Measurements from ENCODE around the gene ADAMTS17. TPM values are rescaled to one million over a fixed set of nuclear protein-coding genes. Genes with fewer than 3 reads are reported as not detected.
A peak's percentile ranks its signal among the peaks of the same experiment; 100 is the strongest.

Gene ADAMTS17
- polyA plus RNA-seq, 2 of the 4 experiments (the other 2 are of a cell fraction): 0.05 TPM; not detected in 1

DNA sequence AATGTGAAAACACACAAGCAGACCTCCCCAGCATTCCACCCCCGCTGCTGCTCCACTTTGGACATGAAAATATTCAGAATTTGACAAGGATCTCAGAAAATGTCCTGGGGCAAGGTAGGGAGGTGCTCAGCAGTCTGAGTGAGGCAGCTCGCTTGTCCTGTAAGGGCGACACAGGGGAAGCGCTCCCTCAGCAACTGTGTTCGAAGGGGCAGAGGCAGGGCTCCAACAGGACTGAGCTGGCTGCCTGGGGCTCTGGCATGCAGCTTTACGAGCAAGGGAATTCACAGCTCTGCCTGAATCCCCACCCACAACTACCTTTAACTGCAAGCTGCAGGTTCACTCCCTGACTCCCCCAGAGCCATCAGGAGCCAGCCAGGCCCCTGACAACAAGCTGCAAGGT is 321.6 kb downstream of the ADAMTS17 start:
- 34% methylated on average over 6 of the region's 6 CpGs for WGBS (ENCODE audit: missing lambda C conversion rate)
- peak; percentile 23 to 51; a peak in 3 of 6 replicates for ATAC-seq
- Histone ChIP-seq H3K4me1 (no peaks in the 10 kb centered on the region), H3K27ac (no peak overlapping the region), H3K4me3 (no peak overlapping the region), H3K4me2 (no peak overlapping the region), H3K9me3 (no peaks in the 10 kb centered on the region)
- CTCF ChIA-PET: interaction anchor here (0.9 kb wide), 1 partner anchor 12 kb away, joined by 3 read pairs; no protein-coding TSS in a partner anchor
- POLR2A ChIA-PET: no interaction called here
- DNase-seq (ENCODE audit: low read depth in 1 of 2, low spot score in 1 of 2): no peak
- FAIRE-seq: no peak
- TF ChIP-seq MYC (IDR thresholded peaks at IDR 0.05; ENCODE audit: borderline replicate concordance, low read length) (no peak), POLR2A (IDR thresholded peaks at IDR 0.05; ENCODE audit: low read length) (no peak), EHMT2 (IDR thresholded peaks at IDR 0.05; ENCODE audit: low read depth) (no peak), FOXS1 (CRISPR knock-in tag; IDR thresholded peaks at IDR 0.05) (no peak)

DNA sequence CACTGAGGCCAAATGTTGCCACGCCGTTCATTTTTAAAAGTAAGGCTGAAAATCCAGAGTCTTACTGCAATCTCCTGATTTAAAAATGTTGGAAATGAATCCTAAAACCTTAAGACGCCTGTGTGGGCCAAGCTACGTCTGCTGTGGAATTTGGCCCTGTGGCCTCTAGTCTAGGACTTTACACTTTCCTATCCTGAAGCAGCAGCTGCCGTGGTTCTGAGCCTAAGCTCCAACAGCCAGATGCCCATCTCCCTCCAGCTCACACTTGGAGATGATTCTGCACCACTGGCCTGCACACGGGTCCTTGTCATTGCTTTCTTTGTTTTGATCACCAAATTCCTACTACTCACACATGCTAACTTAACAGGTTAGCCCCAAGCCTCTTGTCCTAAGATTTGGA is 322.2 kb downstream of the ADAMTS17 start:
- H3K4me1 ChIP-seq: no peaks in the 10 kb centered on the region
- ChIA-PET CTCF (interaction anchor here (1.0 kb wide), 1 partner anchor 11 kb away, joined by 5 read pairs; no protein-coding TSS in a partner anchor), POLR2A (no interaction called here)
- no peak for TF ChIP-seq SREBF2 (IDR thresholded peaks at IDR 0.05)
- TF ChIP-seq, protein P1, sequence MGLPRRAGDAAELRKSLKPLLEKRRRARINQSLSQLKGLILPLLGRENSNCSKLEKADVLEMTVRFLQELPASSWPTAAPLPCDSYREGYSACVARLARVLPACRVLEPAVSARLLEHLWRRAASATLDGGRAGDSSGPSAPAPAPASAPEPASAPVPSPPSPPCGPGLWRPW (IDR thresholded peaks at IDR 0.05): no peak
- TF ChIP-seq CEBPB (IDR thresholded peaks at IDR 0.05): no peak
- no peak for TF ChIP-seq MAZ (IDR thresholded peaks at IDR 0.05; ENCODE audit: borderline replicate concordance, low read depth, low read length)
- TF ChIP-seq HOXB5 (CRISPR knock-in tag; IDR thresholded peaks at IDR 0.05): no peak
- no peak for TF ChIP-seq FOSB (CRISPR knock-in tag; IDR thresholded peaks at IDR 0.05)
- no peak for TF ChIP-seq KDM1A (IDR thresholded peaks at IDR 0.05; ENCODE audit: low read depth)
- TF ChIP-seq PHF8 (IDR thresholded peaks at IDR 0.05; ENCODE audit: borderline replicate concordance, low read depth): no peak
- DNase-seq (ENCODE audit: low read depth in 1 of 2, low spot score in 1 of 2): no peak
- 35% methylated on average over 6 of the region's 6 CpGs for WGBS (ENCODE audit: missing lambda C conversion rate)
- no peak for ATAC-seq
- no peak overlapping the region for H3K4me2 ChIP-seq
- H3K9me3 ChIP-seq: no peaks in the 10 kb centered on the region
- H3K4me3 ChIP-seq: no peak overlapping the region
- no peak for FAIRE-seq
- no peak overlapping the region for H3K27ac ChIP-seq

DNA sequence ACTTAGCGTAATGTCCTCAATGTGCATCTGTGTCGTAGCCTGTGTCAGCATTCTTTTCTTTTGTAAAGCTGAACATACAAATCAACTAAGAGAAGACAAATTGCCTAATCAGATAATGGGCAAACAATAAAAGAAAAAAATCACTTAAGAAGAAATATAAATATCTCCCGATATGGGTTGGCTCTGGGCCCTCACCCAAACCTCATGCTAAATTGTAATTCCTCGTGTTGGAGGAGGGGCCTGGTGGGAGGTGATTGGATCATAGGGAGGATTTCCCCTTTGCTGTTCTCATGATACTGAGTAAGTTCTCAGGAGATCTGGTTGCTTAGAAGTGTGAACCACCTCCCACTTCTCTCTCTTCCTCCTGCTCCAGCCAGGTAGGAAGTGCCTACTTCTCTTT is 323.6 kb downstream of the ADAMTS17 start:
- Histone ChIP-seq H3K27ac (no peak overlapping the region), H3K9me3 (no peaks in the 10 kb centered on the region), H3K4me3 (no peak overlapping the region), H3K4me2 (no peak overlapping the region), H3K4me1 (no peaks in the 10 kb centered on the region)
- FAIRE-seq (no peak), ATAC-seq (no peak), DNase-seq (ENCODE audit: low read depth in 1 of 2, low spot score in 1 of 2) (no peak)
- TF ChIP-seq, protein P2, sequence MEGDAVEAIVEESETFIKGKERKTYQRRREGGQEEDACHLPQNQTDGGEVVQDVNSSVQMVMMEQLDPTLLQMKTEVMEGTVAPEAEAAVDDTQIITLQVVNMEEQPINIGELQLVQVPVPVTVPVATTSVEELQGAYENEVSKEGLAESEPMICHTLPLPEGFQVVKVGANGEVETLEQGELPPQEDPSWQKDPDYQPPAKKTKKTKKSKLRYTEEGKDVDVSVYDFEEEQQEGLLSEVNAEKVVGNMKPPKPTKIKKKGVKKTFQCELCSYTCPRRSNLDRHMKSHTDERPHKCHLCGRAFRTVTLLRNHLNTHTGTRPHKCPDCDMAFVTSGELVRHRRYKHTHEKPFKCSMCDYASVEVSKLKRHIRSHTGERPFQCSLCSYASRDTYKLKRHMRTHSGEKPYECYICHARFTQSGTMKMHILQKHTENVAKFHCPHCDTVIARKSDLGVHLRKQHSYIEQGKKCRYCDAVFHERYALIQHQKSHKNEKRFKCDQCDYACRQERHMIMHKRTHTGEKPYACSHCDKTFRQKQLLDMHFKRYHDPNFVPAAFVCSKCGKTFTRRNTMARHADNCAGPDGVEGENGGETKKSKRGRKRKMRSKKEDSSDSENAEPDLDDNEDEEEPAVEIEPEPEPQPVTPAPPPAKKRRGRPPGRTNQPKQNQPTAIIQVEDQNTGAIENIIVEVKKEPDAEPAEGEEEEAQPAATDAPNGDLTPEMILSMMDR (IDR thresholded peaks at IDR 0.05): no peak
- TF ChIP-seq ZFP36 (IDR thresholded peaks at IDR 0.05; ENCODE audit: borderline replicate concordance, partially characterized antibody): no peak
- TF ChIP-seq ZSCAN20 (CRISPR knock-in tag; IDR thresholded peaks at IDR 0.05): no peak
- TF ChIP-seq, protein P1 (IDR thresholded peaks at IDR 0.05): no peak
- no peak for TF ChIP-seq EP300 (IDR thresholded peaks at IDR 0.05)
- TF ChIP-seq MYC (IDR thresholded peaks at IDR 0.05; ENCODE audit: borderline replicate concordance, low read length): no peak
- TF ChIP-seq SMC3 (IDR thresholded peaks at IDR 0.05): no peak
- TF ChIP-seq NPAS2 (CRISPR knock-in tag; IDR thresholded peaks at IDR 0.05; ENCODE audit: borderline replicate concordance): no peak
- no peak for TF ChIP-seq HOXA7 (CRISPR knock-in tag; IDR thresholded peaks at IDR 0.05)
- TF ChIP-seq ESRRA (IDR thresholded peaks at IDR 0.05; ENCODE audit: borderline replicate concordance, low read length): no peak
- no peak for TF ChIP-seq NR3C1 (IDR thresholded peaks at IDR 0.05)
- TF ChIP-seq, protein P3, sequence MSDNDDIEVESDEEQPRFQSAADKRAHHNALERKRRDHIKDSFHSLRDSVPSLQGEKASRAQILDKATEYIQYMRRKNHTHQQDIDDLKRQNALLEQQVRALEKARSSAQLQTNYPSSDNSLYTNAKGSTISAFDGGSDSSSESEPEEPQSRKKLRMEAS (IDR thresholded peaks at IDR 0.05): no peak
- no peak for TF ChIP-seq FOXS1 (CRISPR knock-in tag; IDR thresholded peaks at IDR 0.05)
- TF ChIP-seq, protein P4, sequence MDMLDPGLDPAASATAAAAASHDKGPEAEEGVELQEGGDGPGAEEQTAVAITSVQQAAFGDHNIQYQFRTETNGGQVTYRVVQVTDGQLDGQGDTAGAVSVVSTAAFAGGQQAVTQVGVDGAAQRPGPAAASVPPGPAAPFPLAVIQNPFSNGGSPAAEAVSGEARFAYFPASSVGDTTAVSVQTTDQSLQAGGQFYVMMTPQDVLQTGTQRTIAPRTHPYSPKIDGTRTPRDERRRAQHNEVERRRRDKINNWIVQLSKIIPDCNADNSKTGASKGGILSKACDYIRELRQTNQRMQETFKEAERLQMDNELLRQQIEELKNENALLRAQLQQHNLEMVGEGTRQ (IDR thresholded peaks at IDR 0.05): no peak
- no peak for TF ChIP-seq POLR2A (IDR thresholded peaks at IDR 0.05; ENCODE audit: low read length)
- no peak for TF ChIP-seq RFX5 (IDR thresholded peaks at IDR 0.05)
- POLR2A ChIA-PET: no interaction called here
- CTCF ChIA-PET: no interaction called here
- WGBS (ENCODE audit: missing lambda C conversion rate): 67% methylated on average over 4 of the region's 4 CpGs

Data from A549 (cell line).